Measurements from ENCODE around the gene GSTM3.
"Not testable (repeated sequence)": the region's sequence is repeated elsewhere in the genome, so short reads cannot be mapped to it uniquely, and the experiment has no call there.

The GSTM3 gene

DNA sequence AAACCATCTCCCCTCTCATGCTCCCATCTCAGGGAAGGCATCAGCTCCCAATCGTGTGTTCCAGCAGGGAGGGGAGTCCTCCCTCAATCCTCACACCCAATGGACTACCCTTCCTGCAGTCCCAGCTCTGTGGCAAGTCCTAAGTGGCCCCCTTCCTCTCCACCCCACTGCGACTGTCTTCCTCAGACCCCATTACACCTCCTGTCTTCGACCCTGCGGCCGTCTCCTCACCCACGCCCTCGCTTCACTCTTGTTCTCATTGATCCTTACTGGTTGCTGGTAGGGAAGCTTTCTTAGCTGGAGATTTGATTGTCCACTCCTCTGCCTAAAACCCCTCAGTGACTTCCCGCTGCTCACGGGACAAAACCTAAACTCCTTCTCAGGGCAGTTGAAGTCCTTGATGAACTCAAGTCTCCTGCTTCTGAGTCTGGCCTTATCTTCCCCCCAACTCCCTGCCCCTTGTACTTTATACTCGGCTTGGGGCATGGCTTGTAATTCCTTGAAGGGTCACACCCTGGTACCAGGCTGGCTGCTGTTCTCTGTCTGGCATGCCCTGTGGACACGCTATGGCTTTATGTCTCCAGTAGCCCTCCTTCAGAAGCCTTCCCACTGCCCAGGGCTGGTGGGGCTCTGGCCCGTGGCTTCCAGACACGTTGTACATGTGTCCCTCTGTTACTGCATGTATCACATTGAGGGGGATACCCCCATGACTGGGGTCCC lies 25.2 kb upstream of the GSTM3 start:
- in situ Hi-C loops (cut with HindIII; ENCODE audit: low pct_ligation_motif_present, low pct_unique_long_range_greater_than_20kb, low sequenced_read_pairs): no loop called here
- DNase-seq: no peak

DNA sequence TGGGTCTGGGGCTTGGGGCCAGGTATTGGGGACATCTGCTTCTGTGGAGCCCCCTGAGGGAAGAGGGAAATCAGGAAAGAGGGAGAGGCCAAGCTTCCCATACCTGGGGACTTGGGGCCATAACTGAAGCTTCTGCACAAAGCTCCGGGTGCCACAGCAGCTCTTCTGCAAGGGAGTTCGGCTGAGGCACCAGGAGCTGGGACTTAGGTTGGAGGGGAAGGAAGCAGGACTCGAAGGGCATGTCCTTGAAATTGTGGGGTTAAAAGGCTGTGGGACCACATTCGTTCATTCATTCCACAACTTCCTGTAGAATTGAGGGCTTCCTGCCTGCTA lies 24.6 kb upstream of the GSTM3 start:
- in situ Hi-C loops (cut with HindIII; ENCODE audit: low pct_ligation_motif_present, low pct_unique_long_range_greater_than_20kb, low sequenced_read_pairs): no loop called here
- DNase-seq: no peak

- in situ Hi-C loops (cut with HindIII; ENCODE audit: low pct_ligation_motif_present, low pct_unique_long_range_greater_than_20kb, low sequenced_read_pairs): no loop called here
- DNase-seq: no peak
These were observed 24.0 kb upstream of the GSTM3 start for GRCh38 chr1:109764561-109765482.

- no peak for DNase-seq
- in situ Hi-C loops (cut with HindIII; ENCODE audit: low pct_ligation_motif_present, low pct_unique_long_range_greater_than_20kb, low sequenced_read_pairs): no loop called here
These were observed 23.0 kb upstream of the GSTM3 start, which contains the start of gene EPS8L3 for GRCh38 chr1:109763646-109764415. Gene EPS8L3, minus strand, starts transcription at chr1:109763923. Its CDS starts 2,174 bp downstream, at chr1:109761749.

- in situ Hi-C loops (cut with HindIII; ENCODE audit: low pct_ligation_motif_present, low pct_unique_long_range_greater_than_20kb, low sequenced_read_pairs): no loop called here
- no peak for DNase-seq
These were observed 22.2 kb upstream of the GSTM3 start for GRCh38 chr1:109762821-109763645.

DNA sequence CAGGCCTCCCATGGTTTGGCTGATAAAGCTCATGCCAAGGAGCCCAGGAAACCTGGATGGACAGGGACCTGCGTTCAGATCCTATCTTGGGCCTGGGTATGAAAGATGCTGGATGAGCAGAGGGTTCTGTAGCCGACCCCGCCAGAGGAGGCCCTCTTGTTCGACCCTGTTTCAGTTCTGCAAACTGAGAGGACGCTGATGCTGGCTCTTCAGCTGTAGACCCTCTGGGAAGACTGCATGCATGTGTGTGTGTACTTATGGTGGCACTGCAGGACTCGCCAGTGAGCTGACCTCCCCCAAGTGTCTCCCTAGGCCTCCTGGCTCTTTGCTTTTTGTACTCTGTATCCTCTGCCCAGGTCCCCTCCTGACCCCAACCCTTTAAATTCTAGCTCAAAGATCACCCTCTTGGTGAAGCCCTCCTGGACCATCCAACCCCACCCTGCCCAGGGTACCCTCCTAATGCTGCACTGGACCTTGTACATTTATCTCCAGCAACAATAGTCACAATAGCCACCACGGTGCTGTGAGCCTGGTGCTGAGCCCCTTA lies 21.3 kb upstream of the GSTM3 start:
- in situ Hi-C loops (cut with HindIII; ENCODE audit: low pct_ligation_motif_present, low pct_unique_long_range_greater_than_20kb, low sequenced_read_pairs): no loop called here

GRCh38 chr1:109761227-109762038 lies 20.6 kb upstream of the GSTM3 start:
- no peak for DNase-seq
- in situ Hi-C loops (cut with HindIII; ENCODE audit: low pct_ligation_motif_present, low pct_unique_long_range_greater_than_20kb, low sequenced_read_pairs): no loop called here

More for the DNA sequence above, 21.3 kb upstream of the GSTM3 start:
- no peak for DNase-seq

DNA sequence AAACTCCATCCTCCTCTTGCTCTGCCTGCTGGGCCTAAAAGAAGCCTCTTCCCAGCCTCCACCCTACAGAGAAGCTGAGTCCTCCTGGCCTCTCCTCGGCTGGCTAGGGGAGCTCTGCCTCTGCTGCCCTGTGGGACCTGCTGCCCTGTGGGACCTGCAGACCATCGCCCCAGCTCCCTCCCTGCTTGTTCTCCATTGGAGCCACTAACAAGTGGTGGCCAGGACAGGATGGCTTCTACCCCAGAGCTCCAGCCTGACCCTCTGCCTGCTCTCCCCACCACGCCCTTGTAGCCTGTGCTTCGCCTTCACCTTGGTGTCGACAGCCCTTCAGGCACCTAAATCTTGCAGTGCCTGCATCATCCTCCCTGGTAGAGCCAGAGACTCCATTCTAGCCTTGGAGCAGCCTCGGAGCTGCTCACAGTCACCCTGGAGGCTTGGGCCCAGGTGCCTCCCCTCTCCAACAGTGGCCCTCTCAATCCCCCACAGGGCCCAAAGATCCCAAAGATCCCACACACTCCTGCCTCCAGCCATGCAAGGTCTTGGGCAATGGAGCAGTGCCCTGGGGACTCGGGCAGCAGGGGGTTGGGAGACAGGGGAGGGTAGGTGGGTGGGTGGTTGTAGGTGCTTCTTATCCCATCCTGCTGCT lies 19.9 kb upstream of the GSTM3 start:
- in situ Hi-C loops (cut with HindIII; ENCODE audit: low pct_ligation_motif_present, low pct_unique_long_range_greater_than_20kb, low sequenced_read_pairs): no loop called here
- DNase-seq: no peak

GRCh38 chr1:109759513-109760334 lies 18.9 kb upstream of the GSTM3 start:
- no peak for DNase-seq
- in situ Hi-C loops (cut with HindIII; ENCODE audit: low pct_ligation_motif_present, low pct_unique_long_range_greater_than_20kb, low sequenced_read_pairs): no loop called here

GRCh38 chr1:109757936-109758786 lies 17.3 kb upstream of the GSTM3 start:
- in situ Hi-C loops (cut with HindIII; ENCODE audit: low pct_ligation_motif_present, low pct_unique_long_range_greater_than_20kb, low sequenced_read_pairs): no loop called here
- no peak for DNase-seq

DNA sequence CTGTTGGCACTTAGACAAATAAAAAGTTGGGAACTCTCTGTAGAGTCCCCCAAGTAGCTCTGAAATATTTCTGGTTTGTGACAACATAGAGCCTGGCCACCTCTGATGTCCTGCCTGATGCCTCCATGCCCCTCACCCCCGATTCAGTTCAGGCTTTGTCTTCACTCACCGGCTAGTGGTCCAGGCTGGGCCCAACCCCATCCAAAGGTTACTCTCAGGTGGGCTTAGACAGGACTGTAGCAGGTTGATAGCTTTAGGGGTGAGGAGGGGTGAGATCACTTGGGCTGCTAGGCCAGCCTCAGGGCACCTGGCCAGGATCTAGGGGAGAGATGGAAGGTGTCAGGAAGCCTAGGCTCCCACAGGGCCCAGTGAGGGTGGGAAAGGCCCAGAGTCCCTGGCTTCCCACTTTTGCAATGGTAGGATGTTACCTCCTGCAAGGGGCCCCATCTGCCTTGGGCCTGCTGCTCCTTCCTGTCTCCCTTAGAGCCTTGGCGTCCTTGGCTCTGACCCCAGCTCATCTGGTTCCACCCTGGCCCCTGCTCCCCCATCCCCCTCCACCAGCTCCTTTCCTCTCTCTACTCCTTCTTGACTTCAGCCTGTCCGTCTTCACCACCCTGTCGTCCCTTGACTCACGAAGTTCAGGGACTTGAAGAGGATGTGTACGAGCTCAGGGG lies 16.1 kb upstream of the GSTM3 start:
- DNase-seq: no peak
- in situ Hi-C loops (cut with HindIII; ENCODE audit: low pct_ligation_motif_present, low pct_unique_long_range_greater_than_20kb, low sequenced_read_pairs): no loop called here

GRCh38 chr1:109756325-109756724 lies 15.5 kb upstream of the GSTM3 start:
- in situ Hi-C loops (cut with HindIII; ENCODE audit: low pct_ligation_motif_present, low pct_unique_long_range_greater_than_20kb, low sequenced_read_pairs); DNase-seq: not testable (repeated sequence)

GRCh38 chr1:109754738-109755137 lies 13.9 kb upstream of the GSTM3 start:
- no peak for DNase-seq
- in situ Hi-C loops (cut with HindIII; ENCODE audit: low pct_ligation_motif_present, low pct_unique_long_range_greater_than_20kb, low sequenced_read_pairs): no loop called here

DNA sequence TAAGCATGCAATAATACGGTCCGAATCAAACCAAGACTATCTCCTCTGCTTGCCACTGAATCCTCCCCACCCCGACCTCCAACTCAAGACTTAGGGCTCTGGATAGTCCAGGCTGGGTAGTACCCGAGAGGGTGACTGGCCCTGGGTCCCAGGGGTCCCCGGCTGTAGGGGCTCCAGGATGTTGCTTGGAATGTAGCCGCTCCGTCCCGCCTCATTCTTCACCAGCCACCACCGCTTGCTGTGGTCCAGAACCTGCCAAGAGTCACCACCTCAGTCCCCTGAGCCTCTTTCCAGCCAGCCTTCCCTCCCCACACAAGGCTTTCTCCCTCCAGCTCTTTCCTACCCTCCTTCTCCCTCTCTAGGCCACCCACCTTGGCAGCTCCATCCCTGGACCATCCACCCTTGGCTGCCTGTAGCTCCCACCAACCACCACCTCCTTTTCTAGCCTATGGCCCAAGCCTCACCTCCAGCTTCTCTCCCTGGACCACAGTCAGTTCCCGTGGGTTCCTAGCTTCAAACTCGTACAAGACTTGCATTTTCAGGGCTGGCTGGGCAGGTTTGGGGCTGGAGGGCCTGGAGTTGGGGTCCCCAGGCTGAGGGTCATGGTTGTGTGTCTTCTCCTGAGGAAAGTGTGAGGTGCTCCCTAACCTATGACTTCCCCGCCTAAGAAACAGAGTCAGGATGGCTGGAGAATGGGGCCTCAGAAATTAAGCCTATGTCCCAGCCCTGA lies 10.9 kb upstream of the GSTM3 start:
- in situ Hi-C loops (cut with HindIII; ENCODE audit: low pct_ligation_motif_present, low pct_unique_long_range_greater_than_20kb, low sequenced_read_pairs): no loop called here
- no peak for DNase-seq
